Heart right ventricle (tissue), 16 donors: ENCODE measurements around the gene SPRY1. TPM values are rescaled to one million over a fixed set of nuclear protein-coding genes. Genes with fewer than 3 reads are reported as not detected.

Experiments used
- ATAC-seq, 8 donors: fragments of 200-7000 bp; cut with Tn5 transposase; one replicate each; pipeline ENCODE4 v1.9.1; 2020; ENCODE audit warnings: mild to moderate bottlenecking in 8 of 8, moderate library complexity in 8 of 8, moderate number of reproducible peaks in 1 of 8
- DNase-seq, 2 donors: peaks; one replicate each; pipeline ENCODE4 v3.0.0-alpha.2; 2020
- H3K27ac ChIP-seq, 10 donors: fragments of 200-600 bp; sonication (generic) in 2 of 10; one replicate each; pipeline versions ENCODE4 v1.5.0 to v1.8.0; 2020 to 2022; ENCODE audit warnings: mild to moderate bottlenecking in 3 of 10
- H3K27me3 ChIP-seq, 7 donors: fragments of 200-600 bp; one replicate each; pipeline ENCODE4 v1.8.0; 2021 to 2022; ENCODE audit warnings: mild to moderate bottlenecking in 2 of 7
- H3K36me3 ChIP-seq, 9 donors: fragments of 200-600 bp; sonication (generic) in 1 of 9; one replicate each; pipeline versions ENCODE4 v1.5.0 to v1.8.0; 2020 to 2022; ENCODE audit warnings: mild to moderate bottlenecking in 2 of 9
- H3K4me1 ChIP-seq, 9 donors: fragments of 200-600 bp; sonication (generic) in 1 of 9; one replicate each; pipeline versions ENCODE4 v1.5.0 to v1.8.0; 2020 to 2022; ENCODE audit warnings: mild to moderate bottlenecking in 4 of 9
- H3K4me3 ChIP-seq, 10 donors: fragments of 200-600 bp; sonication (generic) in 2 of 10; one replicate each; pipeline versions ENCODE4 v1.5.0 to v1.8.0; 2020 to 2022; ENCODE audit warnings: mild to moderate bottlenecking in 7 of 10, moderate library complexity in 2 of 10
- H3K9me3 ChIP-seq, 11 donors: fragments of 200-600 bp in 10 of 11; sonication (generic) in 2 of 11; one replicate each; pipeline versions ENCODE4 v1.5.0 to v1.8.0; 2013 to 2022; ENCODE audit warnings: mild to moderate bottlenecking in 2 of 11, control low read depth in 1 of 11, moderate library complexity in 1 of 11
- CTCF ChIP-seq, 9 donors: fragments of 200-600 bp; sonication (generic) in 2 of 9; IDR thresholded peaks; one replicate each; pipeline versions ENCODE4 v1.5.0 to v1.8.0; 2021 to 2022; ENCODE audit warnings: antibody characterized with exemption in 9 of 9, mild to moderate bottlenecking in 5 of 9, moderate library complexity in 1 of 9
- WGBS, 2 donors: extraction: QIAGEN DNeasy Blood & Tissue Kit; methylation state at CpG; one replicate each; pipeline ENCODE4 v1.1.7; 2013; ENCODE audit warnings: inconsistent platforms in 1 of 2; 5-methylcytosine and 5-hydroxymethylcytosine counted together
- intact Hi-C, 10 donors: fragments of 100-400 bp; cut with DNase I; formaldehyde crosslinking; loops; one replicate each; pipeline versions ENCODE4 v1.11.1 to v1.14.2; 2022
- polyA plus RNA-seq, 2 donors: library from polyadenylated mRNA; stranded (reverse); fragments of 200-250 nt; gene quantifications; one replicate each; pipeline ENCODE4 v1.2.3, GENCODE V29; 2013
- total RNA-seq, 10 donors: library from RNA; stranded (reverse); fragmentation: NEBNext Ultra II Directional in 3 of 10; extraction: Animal tissue kit (Norgen Biotek cat#: 25700) in 3 of 10; gene quantifications; one replicate each; pipeline versions ENCODE4 v1.2.1 to v1.2.4, GENCODE V29; 2021 to 2023
- donor health status: Arrhythmogenic right ventricular cardiomyopathy.
- donor health status: ischemic (EF 13 %, LVEDD 7.1; RV severe dilation, severe dysfunction).
- donor health status: healthy with polysubstance abuse.
- donor health status: DM: no; HTN: yes; CAD: no.
- donor health status: DM: no; HTN: no; CAD: no.
- donor health status: ischemic (EF 25% LVEDD 6.9; RV normal size, moderate dysfunction).
- donor health status: ischemic (EF 25% LVEDD 5.7; RV mildly dilated, moderate dysfunction).
- donor health status: healthy.
- donor health status: DM: yes; HTN: yes; CAD: no.
- donor health status: Ischemic cardiomyopathy.
- donor health status: ischemic (EF 35%, LVEDD 5.7; RV mildly dilated, moderate dysfunction).
- donor health status: nonischemic (EF 11% LVEDD 7.7; RV severe dilation, severe dysfunction).
- donor health status: DM: yes; HTN: yes; CAD: no.
- donor health status: PGD.
- donor health status: ischemic (EF 29% LVEDD 5.4; RV normal size, mild dysfunction).
- donor health status: nonischemic (EF 23%, LVEDD 6.1; RV moderate dilation, normal function).

SPRY1 gene
- total and polyA plus RNA-seq, 12 donors = 21.6 to 61.7 (median 37.4) TPM

- Histone ChIP-seq H3K27ac (no peak overlapping the region), H3K36me3 (no peaks in the 10 kb centered on the region), H3K27me3 (no peaks in the 10 kb centered on the region), H3K4me1 (peaks cover 4 to 52% (median 20%) of the 10 kb centered on the region in 9 donors), H3K4me3 (no peak overlapping the region), H3K9me3 (peaks cover 0 to 2% (median 0%) of the 10 kb centered on the region in 11 donors)
- 81 to 88% methylated on average over 7 of the region's 7 CpGs for WGBS, 2 donors
- ATAC-seq (no peak), DNase-seq (no peak)
- intact Hi-C loops = no loop called here
- no peak for TF ChIP-seq CTCF (IDR thresholded peaks at IDR 0.05)
These were observed 39.7 kb upstream of the SPRY1 start for GRCh38 chr4:123356921-123357320.

GRCh38 chr4:123359449-123360315 is 36.9 kb upstream of the SPRY1 start:
- peaks cover 0 to 10% (median 0%) of the 10 kb centered on the region in 11 donors for H3K9me3 ChIP-seq
- no peak for DNase-seq
- intact Hi-C loops = loop anchor here in 1 of 10 donors (5.0 kb wide), 1 partner anchor 38 kb away; the partner anchor contains the start of gene SPRY1
- peaks cover 0 to 47% (median 13%) of the 10 kb centered on the region in 9 donors for H3K4me1 ChIP-seq
- H3K27me3 ChIP-seq = no peaks in the 10 kb centered on the region
- no peak for TF ChIP-seq CTCF (IDR thresholded peaks at IDR 0.05)
- no peak overlapping the region for H3K4me3 ChIP-seq
- no peak for ATAC-seq
- H3K36me3 ChIP-seq = no peaks in the 10 kb centered on the region
- H3K27ac ChIP-seq = peak overlapping the region in 4 of 10 donors; percentile 8 to 86 (median 83)
- 78 to 81% methylated on average over 5 of the region's 5 CpGs for WGBS, 2 donors

- peak overlapping the region; percentile 50 to 86 (median 70) for H3K27ac ChIP-seq
- H3K27me3 ChIP-seq = no peaks in the 10 kb centered on the region
- intact Hi-C loops = loop anchor here in 1 of 10 donors (5.0 kb wide), 1 partner anchor 36 kb away; the partner anchor contains the start of gene SPRY1
- ATAC-seq (peak in 7 of 8 donors; percentile 58 to 74 (median 68)), DNase-seq (no peak)
- H3K9me3 ChIP-seq = peaks cover 0 to 10% (median 0%) of the 10 kb centered on the region in 11 donors
- no peaks in the 10 kb centered on the region for H3K36me3 ChIP-seq
- peaks cover 0 to 42% (median 13%) of the 10 kb centered on the region in 9 donors for H3K4me1 ChIP-seq
- H3K4me3 ChIP-seq = no peak overlapping the region
- no peak for TF ChIP-seq CTCF (IDR thresholded peaks at IDR 0.05)
- WGBS, 2 donors = 89 to 98% methylated on average over 2 of the region's 2 CpGs
These were observed 35.3 kb upstream of the SPRY1 start for GRCh38 chr4:123361195-123361861.

GRCh38 chr4:123362103-123362502 is 34.5 kb upstream of the SPRY1 start:
- H3K9me3 ChIP-seq = peaks cover 0 to 10% (median 0%) of the 10 kb centered on the region in 11 donors
- no peaks in the 10 kb centered on the region for H3K36me3 ChIP-seq
- no peaks in the 10 kb centered on the region for H3K27me3 ChIP-seq
- intact Hi-C loops = loop anchor here in 1 of 10 donors (5.0 kb wide), 1 partner anchor 35 kb away; the partner anchor contains the start of gene SPRY1
- H3K4me1 ChIP-seq = peaks cover 0 to 42% (median 13%) of the 10 kb centered on the region in 9 donors
- ATAC-seq (no peak), DNase-seq (no peak)
- no peak for TF ChIP-seq CTCF (IDR thresholded peaks at IDR 0.05)
- H3K4me3 ChIP-seq = no peak overlapping the region
- WGBS, 2 donors = 86 to 88% methylated on average over 1 of the region's 1 CpG
- peak overlapping the region in 9 of 10 donors; percentile 7 to 84 (median 67) for H3K27ac ChIP-seq
